H1 (cell line): ENCODE data around the gene SLC35F6. TPM values are rescaled to one million over a fixed set of nuclear protein-coding genes. Genes with fewer than 3 reads are reported as not detected.

Experiments used
- CTCF ChIA-PET: fragments of 300-600 bp; sonication (Branson Sonifier 250); formaldehyde crosslinking; loops from one replicate; lab custom pipeline; 2021; ENCODE audit not compliant: partially characterized antibody; lab: Charles Lee
- POLR2A ChIA-PET: fragments of 300-600 bp; sonication (Branson Sonifier 250); formaldehyde crosslinking; loops from one replicate; lab custom pipeline; 2021; ENCODE audit warnings: inconsistent platforms; ENCODE audit not compliant: partially characterized antibody; lab: Charles Lee
- DNase-seq, 2 experiments: peaks; one replicate each; pipeline versions ENCODE4 v3.0.0 to v3.0.0-alpha.2; 2010 to 2022; ENCODE audit warnings: low spot score in 2 of 2, low read depth in 1 of 2, mixed read lengths in 1 of 2
- FAIRE-seq: peaks from 2 replicates; lab custom pipeline; 2011; peaks lifted over from hg19 to GRCh38; lab: Jason Lieb, UNC
- H2AFZ ChIP-seq: 2 replicates; pipeline ENCODE4 v1.8.1; 2012; ENCODE audit warnings: low read length, inconsistent platforms
- H2AK5ac ChIP-seq: 2 replicates; pipeline ENCODE4 v1.6.1; 2013; ENCODE audit warnings: low read depth, low read length
- H2BK120ac ChIP-seq: replicated peaks from 2 replicates; pipeline ENCODE3; 2013; ENCODE audit warnings: low read depth, low read length, inconsistent platforms
- H2BK12ac ChIP-seq: 2 replicates; pipeline ENCODE4 v1.6.1; 2013; ENCODE audit warnings: low read depth, low read length
- H2BK15ac ChIP-seq: 2 replicates; pipeline ENCODE4 v1.6.1; 2013; ENCODE audit warnings: low read length
- H2BK20ac ChIP-seq: 2 replicates; pipeline ENCODE4 v1.6.1; 2013; ENCODE audit warnings: low read length
- H2BK5ac ChIP-seq: 2 replicates; pipeline ENCODE4 v1.6.1; 2013; ENCODE audit warnings: low read depth, low read length
- H3K14ac ChIP-seq: 2 replicates; pipeline ENCODE4 v1.6.1; 2013; ENCODE audit warnings: inconsistent platforms; ENCODE audit not compliant: insufficient read length
- H3K18ac ChIP-seq: 2 replicates; pipeline ENCODE4 v1.6.1; 2013; ENCODE audit warnings: low read length; ENCODE audit errors: extremely low read depth
- H3K23ac ChIP-seq: 2 replicates; pipeline ENCODE4 v1.6.1; 2013; ENCODE audit warnings: inconsistent platforms; ENCODE audit not compliant: insufficient read length
- H3K23me2 ChIP-seq: 2 replicates; pipeline ENCODE4 v1.6.1; 2013; ENCODE audit warnings: low read depth, low read length
- H3K27ac ChIP-seq: 2 replicates; pipeline ENCODE4 v1.6.1; 2011; ENCODE audit warnings: low read depth, low read length, inconsistent platforms
- H3K27me3 ChIP-seq, 4 experiments: replicated peaks in 1 of 4; 1 replicate in 1 of 4; 2 replicates in 3 of 4; pipeline versions ENCODE4 v1.6.1 to v1.8.1; 2011 to 2013; ENCODE audit warnings: low read length in 3 of 4, mild to moderate bottlenecking in 3 of 4, inconsistent platforms in 2 of 4, mixed read lengths in 2 of 4, moderate library complexity in 1 of 4; ENCODE audit not compliant: control insufficient read depth in 3 of 4, insufficient read depth in 3 of 4; ENCODE audit errors: extremely low read depth in 1 of 4
- H3K36me3 ChIP-seq, 4 experiments: 2 replicates each; pipeline versions ENCODE4 v1.6.1 to v1.8.1; 2011 to 2013; ENCODE audit warnings: mild to moderate bottlenecking in 4 of 4, low read length in 3 of 4, moderate library complexity in 2 of 4, control low read depth in 1 of 4, inconsistent platforms in 1 of 4; ENCODE audit not compliant: insufficient read depth in 4 of 4, control insufficient read depth in 2 of 4
- H3K4ac ChIP-seq: replicated peaks from 2 replicates; pipeline ENCODE3; 2013; ENCODE audit warnings: low read length, low read depth, mixed read lengths, inconsistent platforms; ENCODE audit not compliant: insufficient read length
- H3K4me1 ChIP-seq, 4 experiments: replicated peaks in 1 of 4; 1 replicate in 1 of 4; 2 replicates in 3 of 4; pipeline versions ENCODE4 v1.6.1 to v1.8.1; 2011 to 2013; ENCODE audit warnings: low read length in 3 of 4, inconsistent platforms in 2 of 4, mixed read lengths in 1 of 4; ENCODE audit not compliant: insufficient read depth in 4 of 4, control insufficient read depth in 3 of 4
- H3K4me2 ChIP-seq, 2 experiments: 2 replicates each; pipeline versions ENCODE4 v1.6.1 to v1.8.1; 2011 to 2013; ENCODE audit warnings: low read depth in 2 of 2, low read length in 2 of 2, control low read depth in 1 of 2, inconsistent platforms in 1 of 2, mild to moderate bottlenecking in 1 of 2; ENCODE audit not compliant: insufficient read depth in 1 of 2
- H3K4me3 ChIP-seq, 4 experiments: fragments of 200-600, 300-600 bp in 1 of 4; sonication (generic), shearing (Covaris generic), sonication (Bioruptor Twin) in 1 of 4; 2 replicates each; pipeline versions ENCODE4 v1.5.1 to v1.8.1; 2011 to 2016; ENCODE audit warnings: low read length in 4 of 4, low read depth in 3 of 4, control low read depth in 2 of 4, inconsistent platforms in 2 of 4, mild to moderate bottlenecking in 2 of 4, mixed read lengths in 1 of 4, moderate library complexity in 1 of 4; ENCODE audit not compliant: insufficient read depth in 2 of 4; ENCODE audit errors: extremely low read depth in 1 of 4
- H3K56ac ChIP-seq: replicated peaks from 2 replicates; pipeline ENCODE3; 2013; ENCODE audit warnings: low read depth, mild to moderate bottlenecking, mixed read lengths, low read length, inconsistent platforms; ENCODE audit not compliant: insufficient read length
- H3K79me1 ChIP-seq: 2 replicates; pipeline ENCODE4 v1.6.1; 2013; ENCODE audit warnings: low read depth, low read length, control low read depth
- H3K79me2 ChIP-seq, 2 experiments: 2 replicates each; pipeline versions ENCODE4 v1.6.1 to v1.8.1; 2012 to 2013; ENCODE audit warnings: low read length in 2 of 2, mild to moderate bottlenecking in 2 of 2, inconsistent platforms in 1 of 2; ENCODE audit not compliant: insufficient read depth in 2 of 2, control insufficient read depth in 1 of 2
- H3K9ac ChIP-seq, 4 experiments: replicated peaks in 1 of 4; 1 replicate in 1 of 4; 2 replicates in 3 of 4; pipeline versions ENCODE4 v1.6.1 to v1.8.1; 2011 to 2013; ENCODE audit warnings: low read depth in 3 of 4, low read length in 3 of 4, control low read depth in 2 of 4, mild to moderate bottlenecking in 2 of 4, moderate library complexity in 2 of 4, inconsistent platforms in 1 of 4; ENCODE audit errors: extremely low read depth in 1 of 4
- H3K9me3 ChIP-seq, 2 experiments: 2 replicates each; pipeline versions ENCODE4 v1.6.1 to v1.8.1; 2012 to 2013; ENCODE audit warnings: mild to moderate bottlenecking in 2 of 2, moderate library complexity in 2 of 2, control low read depth in 1 of 2, inconsistent platforms in 1 of 2, low read depth in 1 of 2, low read length in 1 of 2, mixed read lengths in 1 of 2; ENCODE audit not compliant: insufficient read depth in 2 of 2
- H4K20me1 ChIP-seq, 2 experiments: replicated peaks in 1 of 2; 2 replicates each; pipeline versions ENCODE3 to v1.8.1; 2011 to 2013; ENCODE audit warnings: inconsistent platforms in 2 of 2, low read length in 2 of 2, mild to moderate bottlenecking in 1 of 2; ENCODE audit not compliant: insufficient read depth in 2 of 2, control insufficient read depth in 1 of 2
- H4K5ac ChIP-seq: 2 replicates; pipeline ENCODE4 v1.6.1; 2013; ENCODE audit warnings: low read length, low read depth, mixed read lengths, inconsistent platforms; ENCODE audit not compliant: insufficient read length
- H4K8ac ChIP-seq: 2 replicates; pipeline ENCODE4 v1.8.0; 2013; ENCODE audit warnings: mild to moderate bottlenecking, moderate library complexity, low read length, inconsistent platforms; ENCODE audit not compliant: insufficient read depth; ENCODE audit errors: extremely low read depth
- H4K91ac ChIP-seq: replicated peaks from 2 replicates; pipeline ENCODE3; 2013; ENCODE audit warnings: low read length, mixed read lengths, inconsistent platforms; ENCODE audit not compliant: insufficient read length
- POLR2A ChIP-seq, 2 experiments: IDR thresholded peaks; 1 replicate in 1 of 2; 2 replicates in 1 of 2; pipeline ENCODE4 v1.6.1; 2011; ENCODE audit warnings: low read depth in 2 of 2, low read length in 2 of 2, mild to moderate bottlenecking in 2 of 2; ENCODE audit errors: control extremely low read depth in 1 of 2
- USF2 ChIP-seq: IDR thresholded peaks from 2 replicates; pipeline ENCODE4 v1.6.1; 2011; ENCODE audit warnings: low read length, improper control_type of control experiment
- WGBS, 2 experiments: shearing (Covaris generic) in 1 of 2; methylation state at CpG; one replicate each; pipeline versions ENCODE4 v1.1.6 to v1.1.7; 2013 to 2015; ENCODE audit warnings: low lambda C conversion rate in 2 of 2, mixed read lengths in 2 of 2, inconsistent platforms in 1 of 2, low coverage in 1 of 2, missing lambda C conversion rate in 1 of 2; ENCODE audit not compliant: insufficient replicate concordance in 2 of 2, insufficient coverage in 1 of 2, insufficient read length in 1 of 2; ENCODE audit errors: extremely low coverage in 1 of 2, missing lambda C conversion rate in 1 of 2; 5-methylcytosine and 5-hydroxymethylcytosine counted together
- polyA plus RNA-seq, 7 experiments: library from polyadenylated mRNA; depleted of rRNA in 3 of 7; stranded (reverse) in 5 of 7; unstranded in 2 of 7; fragments of >200 nt in 5 of 7; fragments of 200-250 nt in 2 of 7; gene quantifications; 1 replicate in 5 of 7; 2 replicates in 1 of 7; 4 replicates in 1 of 7; pipeline versions ENCODE4 v1.2.1 to v1.2.3, GENCODE V29; 2011 to 2013; ENCODE audit warnings: missing spikeins in 2 of 7, mixed read lengths in 2 of 7
- total RNA-seq: library from RNA; stranded (reverse); fragmentation: NEBNext Ultra II Directional; extraction: Animal tissue kit (Norgen Biotek cat#: 25700); gene quantifications from 2 replicates; pipeline ENCODE4 v1.2.1, GENCODE V29; 2021

Gene SLC35F6
- total and polyA plus RNA-seq, 2 of the 8 experiments (the other 6 are each of a cell fraction or from before 2014, with no cell fraction given) = 11.2 to 13.5 TPM

- no peak for FAIRE-seq
- no peak overlapping the region for H3K14ac ChIP-seq
- no peak overlapping the region for H3K4ac ChIP-seq
- no peak overlapping the region for H2BK120ac ChIP-seq
- H3K4me3 ChIP-seq = no peak overlapping the region
- H2AK5ac ChIP-seq = no peak overlapping the region
- no peak overlapping the region for H4K91ac ChIP-seq
- no peaks in the 10 kb centered on the region for H3K36me3 ChIP-seq
- ChIA-PET CTCF (interaction anchor here (1.3 to 14.9 kb wide), 4 partner anchors 8 to 128 kb away, joined by 3 to 367 read pairs (median 4); no protein-coding TSS in a partner anchor), POLR2A (no interaction called here)
- H3K27me3 ChIP-seq = no peaks in the 10 kb centered on the region
- no peak overlapping the region for H3K56ac ChIP-seq
- no peak overlapping the region for H2BK20ac ChIP-seq
- no peak overlapping the region for H3K4me2 ChIP-seq
- DNase-seq = no peak
- H3K79me2 ChIP-seq = no peaks in the 10 kb centered on the region
- no peak overlapping the region for H2BK12ac ChIP-seq
- 89% methylated on average over 3 of the region's 4 CpGs; no CpG with 5 or more reads in 1 of the 2 experiments for WGBS, 2 experiments
- no peak overlapping the region for H2AFZ ChIP-seq
- H3K79me1 ChIP-seq = no peaks in the 10 kb centered on the region
- no peaks in the 10 kb centered on the region for H4K20me1 ChIP-seq
- no peak overlapping the region for H3K23ac ChIP-seq
- H4K5ac ChIP-seq = no peak overlapping the region
- H4K8ac ChIP-seq = no peak overlapping the region
- no peaks in the 10 kb centered on the region; the same call in 1 of the 2 replicates for H3K23me2 ChIP-seq
- H2BK5ac ChIP-seq = no peak overlapping the region
- no peak overlapping the region for H2BK15ac ChIP-seq
- H3K27ac ChIP-seq = no peak overlapping the region
- H3K9ac ChIP-seq = no peak overlapping the region
- H3K18ac ChIP-seq = no peak overlapping the region
- no peaks in the 10 kb centered on the region for H3K4me1 ChIP-seq
- no peaks in the 10 kb centered on the region for H3K9me3 ChIP-seq
- no peak for TF ChIP-seq POLR2A (IDR thresholded peaks at IDR 0.05; ENCODE audit: control extremely low read depth in 1 of 2, low read depth in 2 of 2, low read length in 2 of 2)
- no peak for TF ChIP-seq USF2
Measured at GRCh38 chr2:26738481-26738880, 25.6 kb upstream of the SLC35F6 start.
